H1 (cell line): ENCODE measurements around the gene KCNH1. TPM values are rescaled to one million over a fixed set of nuclear protein-coding genes. Genes with fewer than 3 reads are reported as not detected.

Source experiments
- CTCF ChIA-PET: fragments of 300-600 bp; sonication (Branson Sonifier 250); formaldehyde crosslinking; loops from one replicate; lab custom pipeline; 2021; ENCODE audit not compliant: partially characterized antibody; lab: Charles Lee
- POLR2A ChIA-PET: fragments of 300-600 bp; sonication (Branson Sonifier 250); formaldehyde crosslinking; loops from one replicate; lab custom pipeline; 2021; ENCODE audit warnings: inconsistent platforms; ENCODE audit not compliant: partially characterized antibody; lab: Charles Lee
- DNase-seq, 2 experiments: peaks; one replicate each; pipeline versions ENCODE4 v3.0.0 to v3.0.0-alpha.2; 2010 to 2022; ENCODE audit warnings: low spot score in 2 of 2, low read depth in 1 of 2, mixed read lengths in 1 of 2
- FAIRE-seq: peaks from 2 replicates; lab custom pipeline; 2011; peaks lifted over from hg19 to GRCh38; lab: Jason Lieb, UNC
- H2AFZ ChIP-seq: 2 replicates; pipeline ENCODE4 v1.8.1; 2012; ENCODE audit warnings: low read length, inconsistent platforms
- H2AK5ac ChIP-seq: 2 replicates; pipeline ENCODE4 v1.6.1; 2013; ENCODE audit warnings: low read depth, low read length
- H2BK120ac ChIP-seq: replicated peaks from 2 replicates; pipeline ENCODE3; 2013; ENCODE audit warnings: low read depth, low read length, inconsistent platforms
- H2BK12ac ChIP-seq: 2 replicates; pipeline ENCODE4 v1.6.1; 2013; ENCODE audit warnings: low read depth, low read length
- H2BK15ac ChIP-seq: 2 replicates; pipeline ENCODE4 v1.6.1; 2013; ENCODE audit warnings: low read length
- H2BK20ac ChIP-seq: 2 replicates; pipeline ENCODE4 v1.6.1; 2013; ENCODE audit warnings: low read length
- H2BK5ac ChIP-seq: 2 replicates; pipeline ENCODE4 v1.6.1; 2013; ENCODE audit warnings: low read depth, low read length
- H3K14ac ChIP-seq: 2 replicates; pipeline ENCODE4 v1.6.1; 2013; ENCODE audit warnings: inconsistent platforms; ENCODE audit not compliant: insufficient read length
- H3K18ac ChIP-seq: 2 replicates; pipeline ENCODE4 v1.6.1; 2013; ENCODE audit warnings: low read length; ENCODE audit errors: extremely low read depth
- H3K23ac ChIP-seq: 2 replicates; pipeline ENCODE4 v1.6.1; 2013; ENCODE audit warnings: inconsistent platforms; ENCODE audit not compliant: insufficient read length
- H3K23me2 ChIP-seq: 2 replicates; pipeline ENCODE4 v1.6.1; 2013; ENCODE audit warnings: low read depth, low read length
- H3K27ac ChIP-seq: 2 replicates; pipeline ENCODE4 v1.6.1; 2011; ENCODE audit warnings: low read depth, low read length, inconsistent platforms
- H3K27me3 ChIP-seq, 4 experiments: replicated peaks in 1 of 4; 1 replicate in 1 of 4; 2 replicates in 3 of 4; pipeline versions ENCODE4 v1.6.1 to v1.8.1; 2011 to 2013; ENCODE audit warnings: low read length in 3 of 4, mild to moderate bottlenecking in 3 of 4, inconsistent platforms in 2 of 4, mixed read lengths in 2 of 4, moderate library complexity in 1 of 4; ENCODE audit not compliant: control insufficient read depth in 3 of 4, insufficient read depth in 3 of 4; ENCODE audit errors: extremely low read depth in 1 of 4
- H3K36me3 ChIP-seq, 4 experiments: 2 replicates each; pipeline versions ENCODE4 v1.6.1 to v1.8.1; 2011 to 2013; ENCODE audit warnings: mild to moderate bottlenecking in 4 of 4, low read length in 3 of 4, moderate library complexity in 2 of 4, control low read depth in 1 of 4, inconsistent platforms in 1 of 4; ENCODE audit not compliant: insufficient read depth in 4 of 4, control insufficient read depth in 2 of 4
- H3K4ac ChIP-seq: replicated peaks from 2 replicates; pipeline ENCODE3; 2013; ENCODE audit warnings: low read length, low read depth, mixed read lengths, inconsistent platforms; ENCODE audit not compliant: insufficient read length
- H3K4me1 ChIP-seq, 4 experiments: replicated peaks in 1 of 4; 1 replicate in 1 of 4; 2 replicates in 3 of 4; pipeline versions ENCODE4 v1.6.1 to v1.8.1; 2011 to 2013; ENCODE audit warnings: low read length in 3 of 4, inconsistent platforms in 2 of 4, mixed read lengths in 1 of 4; ENCODE audit not compliant: insufficient read depth in 4 of 4, control insufficient read depth in 3 of 4
- H3K4me2 ChIP-seq, 2 experiments: 2 replicates each; pipeline versions ENCODE4 v1.6.1 to v1.8.1; 2011 to 2013; ENCODE audit warnings: low read depth in 2 of 2, low read length in 2 of 2, control low read depth in 1 of 2, inconsistent platforms in 1 of 2, mild to moderate bottlenecking in 1 of 2; ENCODE audit not compliant: insufficient read depth in 1 of 2
- H3K4me3 ChIP-seq, 4 experiments: fragments of 200-600, 300-600 bp in 1 of 4; sonication (generic), shearing (Covaris generic), sonication (Bioruptor Twin) in 1 of 4; 2 replicates each; pipeline versions ENCODE4 v1.5.1 to v1.8.1; 2011 to 2016; ENCODE audit warnings: low read length in 4 of 4, low read depth in 3 of 4, control low read depth in 2 of 4, inconsistent platforms in 2 of 4, mild to moderate bottlenecking in 2 of 4, mixed read lengths in 1 of 4, moderate library complexity in 1 of 4; ENCODE audit not compliant: insufficient read depth in 2 of 4; ENCODE audit errors: extremely low read depth in 1 of 4
- H3K56ac ChIP-seq: replicated peaks from 2 replicates; pipeline ENCODE3; 2013; ENCODE audit warnings: low read depth, mild to moderate bottlenecking, mixed read lengths, low read length, inconsistent platforms; ENCODE audit not compliant: insufficient read length
- H3K79me1 ChIP-seq: 2 replicates; pipeline ENCODE4 v1.6.1; 2013; ENCODE audit warnings: low read depth, low read length, control low read depth
- H3K79me2 ChIP-seq, 2 experiments: 2 replicates each; pipeline versions ENCODE4 v1.6.1 to v1.8.1; 2012 to 2013; ENCODE audit warnings: low read length in 2 of 2, mild to moderate bottlenecking in 2 of 2, inconsistent platforms in 1 of 2; ENCODE audit not compliant: insufficient read depth in 2 of 2, control insufficient read depth in 1 of 2
- H3K9ac ChIP-seq, 4 experiments: replicated peaks in 1 of 4; 1 replicate in 1 of 4; 2 replicates in 3 of 4; pipeline versions ENCODE4 v1.6.1 to v1.8.1; 2011 to 2013; ENCODE audit warnings: low read depth in 3 of 4, low read length in 3 of 4, control low read depth in 2 of 4, mild to moderate bottlenecking in 2 of 4, moderate library complexity in 2 of 4, inconsistent platforms in 1 of 4; ENCODE audit errors: extremely low read depth in 1 of 4
- H3K9me3 ChIP-seq, 2 experiments: 2 replicates each; pipeline versions ENCODE4 v1.6.1 to v1.8.1; 2012 to 2013; ENCODE audit warnings: mild to moderate bottlenecking in 2 of 2, moderate library complexity in 2 of 2, control low read depth in 1 of 2, inconsistent platforms in 1 of 2, low read depth in 1 of 2, low read length in 1 of 2, mixed read lengths in 1 of 2; ENCODE audit not compliant: insufficient read depth in 2 of 2
- H4K20me1 ChIP-seq, 2 experiments: replicated peaks in 1 of 2; 2 replicates each; pipeline versions ENCODE3 to v1.8.1; 2011 to 2013; ENCODE audit warnings: inconsistent platforms in 2 of 2, low read length in 2 of 2, mild to moderate bottlenecking in 1 of 2; ENCODE audit not compliant: insufficient read depth in 2 of 2, control insufficient read depth in 1 of 2
- H4K5ac ChIP-seq: 2 replicates; pipeline ENCODE4 v1.6.1; 2013; ENCODE audit warnings: low read length, low read depth, mixed read lengths, inconsistent platforms; ENCODE audit not compliant: insufficient read length
- H4K8ac ChIP-seq: 2 replicates; pipeline ENCODE4 v1.8.0; 2013; ENCODE audit warnings: mild to moderate bottlenecking, moderate library complexity, low read length, inconsistent platforms; ENCODE audit not compliant: insufficient read depth; ENCODE audit errors: extremely low read depth
- H4K91ac ChIP-seq: replicated peaks from 2 replicates; pipeline ENCODE3; 2013; ENCODE audit warnings: low read length, mixed read lengths, inconsistent platforms; ENCODE audit not compliant: insufficient read length
- ATF3 ChIP-seq: IDR thresholded peaks from 2 replicates; pipeline ENCODE4 v1.6.1; 2011; ENCODE audit warnings: low read depth, mild to moderate bottlenecking, low read length; ENCODE audit not compliant: insufficient read depth
- CBX5 ChIP-seq: fragments of 300-800, 300-1000 bp; sonication (generic); IDR thresholded peaks from 2 replicates; pipeline ENCODE4 v1.7.1; 2016; ENCODE audit warnings: antibody characterized with exemption, low read length, low read depth
- CTCF ChIP-seq, 3 experiments: IDR thresholded peaks; 1 replicate in 2 of 3; 2 replicates in 1 of 3; pipeline versions ENCODE4 v1.5.1 to v1.6.1; 2011; ENCODE audit warnings: low read length in 3 of 3, mild to moderate bottlenecking in 3 of 3, inconsistent platforms in 2 of 3, low read depth in 1 of 3, moderate library complexity in 1 of 3; ENCODE audit not compliant: insufficient read depth in 1 of 3; ENCODE audit errors: control extremely low read depth in 1 of 3
- HDAC2 ChIP-seq, 2 experiments: fragments of 300-600 bp in 1 of 2; sonication (generic) in 1 of 2; IDR thresholded peaks; 2 replicates each; pipeline ENCODE4 v1.6.1; 2011 to 2012; ENCODE audit warnings: low read depth in 2 of 2, low read length in 2 of 2, mild to moderate bottlenecking in 2 of 2, moderate library complexity in 2 of 2, borderline replicate concordance in 1 of 2, inconsistent platforms in 1 of 2
- MAFK ChIP-seq: IDR thresholded peaks from 2 replicates; pipeline ENCODE4 v1.6.1; 2012; ENCODE audit warnings: low read depth, mild to moderate bottlenecking, improper control_type of control experiment, low read length
- MAX ChIP-seq: IDR thresholded peaks from 2 replicates; pipeline ENCODE4 v1.6.1; 2012; ENCODE audit warnings: inconsistent platforms
- NRF1 ChIP-seq: IDR thresholded peaks from 2 replicates; pipeline ENCODE4 v1.6.1; 2011; ENCODE audit warnings: mild to moderate bottlenecking, low read depth, low read length, improper control_type of control experiment
- polyA plus RNA-seq, 7 experiments: library from polyadenylated mRNA; depleted of rRNA in 3 of 7; stranded (reverse) in 5 of 7; unstranded in 2 of 7; fragments of >200 nt in 5 of 7; fragments of 200-250 nt in 2 of 7; gene quantifications; 1 replicate in 5 of 7; 2 replicates in 1 of 7; 4 replicates in 1 of 7; pipeline versions ENCODE4 v1.2.1 to v1.2.3, GENCODE V29; 2011 to 2013; ENCODE audit warnings: missing spikeins in 2 of 7, mixed read lengths in 2 of 7
- total RNA-seq: library from RNA; stranded (reverse); fragmentation: NEBNext Ultra II Directional; extraction: Animal tissue kit (Norgen Biotek cat#: 25700); gene quantifications from 2 replicates; pipeline ENCODE4 v1.2.1, GENCODE V29; 2021

KCNH1 gene
- total and polyA plus RNA-seq, 2 of the 8 experiments (the other 6 are each of a cell fraction or from before 2014, with no cell fraction given) = 0.27 to 0.34 TPM

DNA sequence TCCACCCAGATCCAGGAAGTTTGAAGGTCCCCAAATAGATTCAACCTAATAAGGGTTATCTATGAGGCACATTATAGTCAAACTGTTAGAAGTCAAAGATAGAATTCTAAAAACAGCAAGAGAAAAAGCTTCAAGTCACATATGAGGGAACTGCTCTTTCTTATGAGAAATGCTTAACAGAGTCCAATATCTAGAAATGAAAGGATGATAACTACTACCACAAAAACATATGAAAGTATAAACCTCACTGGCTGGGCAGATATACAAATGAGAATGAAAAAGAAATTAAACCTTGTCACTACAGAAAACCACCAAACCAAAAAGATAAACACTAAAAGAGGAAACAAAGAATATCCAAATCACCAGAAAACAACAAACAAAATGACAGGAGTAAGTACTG lies 201.8 kb downstream of the KCNH1 start:
- Histone ChIP-seq H2AK5ac (no peak overlapping the region), H3K27me3 (no peaks in the 10 kb centered on the region), H3K18ac (no peak overlapping the region), H4K8ac (no peak overlapping the region), H3K23ac (no peak overlapping the region), H3K9me3 (no peaks in the 10 kb centered on the region), H3K4me2 (no peak overlapping the region), H3K14ac (no peak overlapping the region), H3K23me2 (no peaks in the 10 kb centered on the region), H3K56ac (no peak overlapping the region), H2BK5ac (no peak overlapping the region), H3K4me3 (no peak overlapping the region), H3K79me1 (no peaks in the 10 kb centered on the region), H2AFZ (no peak overlapping the region), H2BK20ac (no peak overlapping the region), H3K4ac (no peak overlapping the region), H3K4me1 (no peaks in the 10 kb centered on the region), H2BK15ac (no peak overlapping the region), H4K91ac (no peak overlapping the region), H2BK120ac (no peak overlapping the region), H4K5ac (no peak overlapping the region)
- POLR2A ChIA-PET = no interaction called here
- no peak for FAIRE-seq
- no peak for DNase-seq
- CTCF ChIA-PET = no interaction called here
- TF ChIP-seq HDAC2 (IDR thresholded peaks at IDR 0.05; ENCODE audit: borderline replicate concordance in 1 of 2, low read depth in 2 of 2, low read length in 2 of 2) (no peak), CBX5 (no peak), CTCF (IDR thresholded peaks at IDR 0.05; ENCODE audit: control extremely low read depth in 1 of 3, insufficient read depth in 1 of 3, low read depth in 1 of 3, low read length in 3 of 3) (no peak), MAX (no peak), MAFK (no peak), NRF1 (no peak), ATF3 (no peak)
- TF ChIP-seq, all 59 proteins: peak for 0
- no peaks in the 10 kb centered on the region for H3K36me3 ChIP-seq
- H3K9ac ChIP-seq = no peak overlapping the region
- H3K27ac ChIP-seq = no peak overlapping the region
- H3K79me2 ChIP-seq = no peaks in the 10 kb centered on the region
- no peak overlapping the region for H2BK12ac ChIP-seq
- no peaks in the 10 kb centered on the region for H4K20me1 ChIP-seq
